GM12872 (cell line): ENCODE measurements around the gene NUDT8.

ENCODE experiments used
- TF ChIP-seq, protein P1 (sequence below): IDR thresholded peaks from 3 replicates; pipeline ENCODE4 v1.5.1; 2011; ENCODE audit warnings: low read depth, mild to moderate bottlenecking, low read length, moderate library complexity; ENCODE audit not compliant: insufficient read depth

NUDT8 gene

DNA sequence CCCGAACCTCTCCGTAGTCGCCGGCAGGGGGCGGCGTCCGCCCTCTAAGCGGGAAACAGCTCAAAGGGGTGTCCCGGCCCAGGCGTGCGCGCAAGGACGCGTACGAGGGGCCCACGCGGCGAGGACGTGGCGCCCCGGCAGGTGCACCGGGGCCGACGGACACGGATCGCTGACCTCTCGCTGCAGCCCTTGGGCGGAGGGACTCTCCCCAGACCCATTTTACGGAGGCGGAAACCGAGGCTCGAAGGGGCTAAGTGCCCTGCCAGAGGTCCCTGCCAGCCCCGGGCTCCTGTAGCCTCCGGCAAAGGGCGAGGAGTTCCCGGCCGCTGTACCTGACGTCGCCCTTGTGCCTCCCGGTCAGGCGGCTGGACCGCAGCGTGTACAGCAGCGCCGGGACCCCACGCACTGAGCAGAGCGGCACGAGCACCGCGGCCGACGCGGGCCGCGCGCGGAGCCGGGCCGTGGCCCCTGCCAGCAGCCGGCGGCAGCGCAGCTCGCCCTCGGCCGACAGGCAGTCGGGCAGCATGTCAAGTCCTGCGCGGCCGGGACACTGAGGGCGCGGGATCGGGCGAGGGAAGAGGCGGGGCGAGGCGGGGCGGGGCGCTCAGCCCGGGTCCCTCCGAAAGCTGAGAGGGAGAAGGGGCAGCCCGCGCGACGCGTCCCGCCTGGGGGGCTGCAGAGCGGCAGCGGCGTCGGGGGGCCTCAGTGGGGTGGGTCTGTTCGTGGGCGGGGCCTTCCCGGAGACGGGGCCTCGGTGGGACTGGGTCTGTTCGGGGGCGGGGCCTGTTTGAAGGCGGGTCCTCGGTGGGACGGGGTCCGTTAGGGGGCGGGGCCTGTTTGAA, at the start of gene NUDT8:
NUDT8 (minus strand) TSS at position 552 of the 842 bp plus-strand sequence; CDS start at position 526, 26 bp downstream.
- TF ChIP-seq, protein P1, sequence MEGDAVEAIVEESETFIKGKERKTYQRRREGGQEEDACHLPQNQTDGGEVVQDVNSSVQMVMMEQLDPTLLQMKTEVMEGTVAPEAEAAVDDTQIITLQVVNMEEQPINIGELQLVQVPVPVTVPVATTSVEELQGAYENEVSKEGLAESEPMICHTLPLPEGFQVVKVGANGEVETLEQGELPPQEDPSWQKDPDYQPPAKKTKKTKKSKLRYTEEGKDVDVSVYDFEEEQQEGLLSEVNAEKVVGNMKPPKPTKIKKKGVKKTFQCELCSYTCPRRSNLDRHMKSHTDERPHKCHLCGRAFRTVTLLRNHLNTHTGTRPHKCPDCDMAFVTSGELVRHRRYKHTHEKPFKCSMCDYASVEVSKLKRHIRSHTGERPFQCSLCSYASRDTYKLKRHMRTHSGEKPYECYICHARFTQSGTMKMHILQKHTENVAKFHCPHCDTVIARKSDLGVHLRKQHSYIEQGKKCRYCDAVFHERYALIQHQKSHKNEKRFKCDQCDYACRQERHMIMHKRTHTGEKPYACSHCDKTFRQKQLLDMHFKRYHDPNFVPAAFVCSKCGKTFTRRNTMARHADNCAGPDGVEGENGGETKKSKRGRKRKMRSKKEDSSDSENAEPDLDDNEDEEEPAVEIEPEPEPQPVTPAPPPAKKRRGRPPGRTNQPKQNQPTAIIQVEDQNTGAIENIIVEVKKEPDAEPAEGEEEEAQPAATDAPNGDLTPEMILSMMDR: peak; percentile 87; the same call in 2 of the 3 replicates

- TF ChIP-seq, protein P1: no peak
Observed at GRCh38 chr11:67675058-67675747, 45.5 kb upstream of the NUDT8 start.

DNA sequence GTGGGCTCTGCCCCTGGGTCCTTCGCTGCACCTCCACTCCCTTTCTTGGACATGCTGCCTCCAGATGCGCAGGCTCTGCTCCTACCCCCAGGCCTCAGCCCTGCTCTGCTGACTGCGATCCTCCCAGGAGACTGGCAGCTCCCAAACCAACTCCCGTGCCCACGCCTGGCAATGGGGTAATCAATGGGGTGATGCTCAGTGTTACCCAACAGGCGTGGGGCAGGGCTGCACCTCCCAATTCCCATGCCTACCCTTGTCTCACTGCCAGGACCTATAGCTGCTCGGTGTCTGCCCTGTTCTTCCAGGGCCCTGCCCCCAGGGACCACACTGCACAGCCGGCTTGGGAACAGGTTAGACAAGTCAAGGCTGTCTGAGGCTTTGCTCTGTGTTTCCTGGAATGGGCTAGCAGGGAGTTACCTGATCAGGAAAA, 44.7 kb upstream of the NUDT8 start, which contains the start of gene ALDH3B2:
ALDH3B2 (minus strand) TSS at position 182 of the 430 bp plus-strand sequence. CDS start 7,688 bp downstream, outside the sequence.
- TF ChIP-seq, protein P1: no peak

- TF ChIP-seq, protein P1: no peak
Observed at GRCh38 chr11:67673902-67674301, 44.2 kb upstream of the NUDT8 start.

- TF ChIP-seq, protein P1: no peak
Observed at GRCh38 chr11:67673358-67673757, 43.6 kb upstream of the NUDT8 start.

GRCh38 chr11:67671211-67671520, 41.4 kb upstream of the NUDT8 start:
- TF ChIP-seq, protein P1: no peak
